ENCODE data around the gene GIGYF1. TPM values are rescaled to one million over a fixed set of nuclear protein-coding genes. Genes with fewer than 3 reads are reported as not detected.
"Not testable (repeated sequence)": the region's sequence is repeated elsewhere in the genome, so short reads cannot be mapped to it uniquely, and the experiment has no call there.

GIGYF1 gene
- total and polyA plus RNA-seq, 2 experiments from 2014 or later, result 13.2 to 17.6 TPM

GRCh38 chr7:100728196-100728595 is 34.1 kb upstream of the GIGYF1 start:
- 82% methylated on average over 8 of the region's 8 CpGs for WGBS (ENCODE audit: low lambda C conversion rate, missing lambda C conversion rate)

GRCh38 chr7:100726996-100727761 is 33.1 kb upstream of the GIGYF1 start:
- no peak overlapping the region for H3K4me2 ChIP-seq
- no peaks in the 10 kb centered on the region for H3K4me1 ChIP-seq (ENCODE audit: insufficient read depth)
- TF ChIP-seq EZH2phosphoT487 (IDR thresholded peaks at IDR 0.05; ENCODE audit: low read depth, severe bottlenecking, unreplicated experiment) (no peak), CTCF (IDR thresholded peaks at IDR 0.05; ENCODE audit: poor library complexity) (no peak), EZH2 (IDR thresholded peaks at IDR 0.05; ENCODE audit: borderline replicate concordance) (no peak)
- H3K36me3 ChIP-seq (replicated peaks; ENCODE audit: insufficient read depth, low read depth), result no peaks in the 10 kb centered on the region
- peaks cover 12% of the 10 kb centered on the region for H3K27me3 ChIP-seq
- H3K9me2 ChIP-seq (replicated peaks; ENCODE audit: insufficient read depth), result no peaks in the 10 kb centered on the region
- no peak overlapping the region for H2AFZ ChIP-seq
- no peak overlapping the region for H3K4me3 ChIP-seq
- H3K79me2 ChIP-seq, result no peaks in the 10 kb centered on the region
- no peaks in the 10 kb centered on the region for H4K20me1 ChIP-seq (ENCODE audit: insufficient read depth, poor library complexity, severe bottlenecking)
- H3K27ac ChIP-seq, result no peak overlapping the region
- no peaks in the 10 kb centered on the region for H3K9me3 ChIP-seq (ENCODE audit: low read depth)
- WGBS (ENCODE audit: low lambda C conversion rate, missing lambda C conversion rate), result 67% methylated on average over 12 of the region's 12 CpGs
- no peak for DNase-seq (ENCODE audit: low spot score)

More at GRCh38 chr7:100728196-100728595, 34.1 kb upstream of the GIGYF1 start:
- H3K36me3 ChIP-seq (replicated peaks; ENCODE audit: insufficient read depth, low read depth), result no peaks in the 10 kb centered on the region
- no peaks in the 10 kb centered on the region for H3K4me1 ChIP-seq (ENCODE audit: insufficient read depth)
- H3K4me2 ChIP-seq, result no peak overlapping the region
- H3K27ac ChIP-seq, result no peak overlapping the region
- no peak for DNase-seq (ENCODE audit: low spot score)
- H2AFZ ChIP-seq, result no peak overlapping the region
- TF ChIP-seq CTCF (IDR thresholded peaks at IDR 0.05; ENCODE audit: poor library complexity) (no peak), EZH2phosphoT487 (IDR thresholded peaks at IDR 0.05; ENCODE audit: low read depth, severe bottlenecking, unreplicated experiment) (no peak), EZH2 (IDR thresholded peaks at IDR 0.05; ENCODE audit: borderline replicate concordance) (no peak)
- no peaks in the 10 kb centered on the region for H4K20me1 ChIP-seq (ENCODE audit: insufficient read depth, poor library complexity, severe bottlenecking)
- peaks cover 2% of the 10 kb centered on the region for H3K27me3 ChIP-seq
- H3K79me2 ChIP-seq, result no peaks in the 10 kb centered on the region
- H3K9me3 ChIP-seq (ENCODE audit: low read depth), result no peaks in the 10 kb centered on the region
- H3K4me3 ChIP-seq, result no peak overlapping the region
- no peaks in the 10 kb centered on the region for H3K9me2 ChIP-seq (replicated peaks; ENCODE audit: insufficient read depth)

GRCh38 chr7:100724364-100724763 is 30.3 kb upstream of the GIGYF1 start:
- WGBS (ENCODE audit: low lambda C conversion rate, missing lambda C conversion rate), result 96% methylated on average over 2 of the region's 2 CpGs
- H4K20me1 ChIP-seq (ENCODE audit: insufficient read depth, poor library complexity, severe bottlenecking); H3K4me3 ChIP-seq; H3K27ac ChIP-seq; H3K9me3 ChIP-seq (ENCODE audit: low read depth); H3K9me2 ChIP-seq (replicated peaks; ENCODE audit: insufficient read depth); H2AFZ ChIP-seq; H3K36me3 ChIP-seq (replicated peaks; ENCODE audit: insufficient read depth, low read depth); H3K79me2 ChIP-seq; DNase-seq (ENCODE audit: low spot score); H3K4me2 ChIP-seq; H3K4me1 ChIP-seq (ENCODE audit: insufficient read depth): not testable (repeated sequence)
- peaks cover 38% of the 10 kb centered on the region for H3K27me3 ChIP-seq

- Histone ChIP-seq H3K27ac (no peak overlapping the region), H3K79me2 (no peaks in the 10 kb centered on the region), H3K36me3 (replicated peaks; ENCODE audit: insufficient read depth, low read depth) (no peaks in the 10 kb centered on the region), H3K4me1 (ENCODE audit: insufficient read depth) (peaks cover 5% of the 10 kb centered on the region), H3K27me3 (peaks cover 39% of the 10 kb centered on the region), H2AFZ (no peak overlapping the region), H4K20me1 (ENCODE audit: insufficient read depth, poor library complexity, severe bottlenecking) (no peaks in the 10 kb centered on the region), H3K4me2 (no peak overlapping the region), H3K9me2 (replicated peaks; ENCODE audit: insufficient read depth) (no peaks in the 10 kb centered on the region), H3K9me3 (ENCODE audit: low read depth) (no peaks in the 10 kb centered on the region), H3K4me3 (no peak overlapping the region)
- WGBS (ENCODE audit: low lambda C conversion rate, missing lambda C conversion rate), result 79% methylated on average over 15 of the region's 16 CpGs
- no peak for DNase-seq (ENCODE audit: low spot score)
- no peak for TF ChIP-seq CTCF (IDR thresholded peaks at IDR 0.05; ENCODE audit: poor library complexity)
- no peak for TF ChIP-seq EZH2phosphoT487 (IDR thresholded peaks at IDR 0.05; ENCODE audit: low read depth, severe bottlenecking, unreplicated experiment)
- no peak for TF ChIP-seq EZH2 (IDR thresholded peaks at IDR 0.05; ENCODE audit: borderline replicate concordance)
Observed at GRCh38 chr7:100723732-100724275, 29.8 kb upstream of the GIGYF1 start.

All from hepatocyte (in vitro differentiated cells).